ENCODE data around the gene MKI67.

MKI67 gene

DNA sequence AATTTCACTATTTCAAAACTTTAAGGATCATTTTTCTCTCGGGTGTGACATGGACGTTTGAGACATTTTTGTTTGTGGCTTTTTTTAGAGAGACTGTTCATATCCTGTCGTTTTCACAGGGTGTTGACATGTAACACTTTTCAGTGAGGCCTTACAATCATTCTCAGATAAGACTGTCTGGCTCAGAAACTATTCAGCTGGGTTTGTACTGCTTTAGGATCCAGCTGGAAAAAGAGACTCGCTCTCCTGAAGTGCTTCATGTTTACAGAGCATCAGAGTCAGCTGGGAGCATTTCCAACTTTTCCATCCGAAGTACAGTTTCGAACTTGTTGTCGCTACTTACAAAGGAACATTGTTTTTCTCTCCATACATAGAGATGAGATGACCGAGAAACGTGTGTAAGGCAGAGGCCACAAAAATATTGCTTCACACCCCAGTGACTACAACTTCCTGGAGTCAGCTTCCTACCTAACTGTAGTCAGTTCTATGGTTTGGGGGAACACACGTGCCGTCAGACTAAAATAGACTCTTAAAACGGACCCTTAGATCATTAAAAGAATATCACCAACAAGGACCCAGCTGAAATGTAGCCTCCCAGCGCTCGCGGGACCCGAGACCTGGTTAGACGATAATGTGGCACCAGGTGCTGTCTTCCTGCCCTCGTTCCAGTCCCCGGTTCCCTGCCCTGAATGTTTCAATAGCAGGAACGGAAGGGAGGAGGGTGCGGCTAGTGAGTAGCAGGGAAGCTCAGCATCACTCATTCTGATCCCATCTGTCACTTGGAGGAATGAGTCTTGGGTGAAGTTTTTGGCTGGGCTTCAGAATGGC lies 78.0 kb downstream of the MKI67 start:
- DNase-seq = no peak

DNA sequence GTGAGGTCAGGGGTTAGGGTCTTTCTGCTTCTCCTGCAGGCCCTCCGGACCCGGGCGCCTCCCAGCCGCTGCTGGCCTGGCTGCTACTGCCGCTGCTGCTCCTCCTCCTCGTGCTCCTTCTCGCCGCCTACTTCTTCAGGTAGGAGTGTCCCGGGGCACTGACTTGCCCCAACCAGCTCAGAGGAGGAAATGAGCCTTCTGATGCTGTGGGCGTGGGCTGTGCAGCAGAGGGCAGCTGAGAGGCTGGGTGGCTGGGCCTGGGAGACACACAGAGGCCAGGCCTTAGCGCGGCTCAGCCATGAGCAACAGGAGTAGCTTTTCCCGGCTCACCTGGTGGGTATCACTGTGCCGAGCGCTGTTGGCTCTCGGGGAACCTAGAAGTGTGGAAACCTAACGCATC lies 78.9 kb downstream of the MKI67 start:
- DNase-seq = no peak

DNA sequence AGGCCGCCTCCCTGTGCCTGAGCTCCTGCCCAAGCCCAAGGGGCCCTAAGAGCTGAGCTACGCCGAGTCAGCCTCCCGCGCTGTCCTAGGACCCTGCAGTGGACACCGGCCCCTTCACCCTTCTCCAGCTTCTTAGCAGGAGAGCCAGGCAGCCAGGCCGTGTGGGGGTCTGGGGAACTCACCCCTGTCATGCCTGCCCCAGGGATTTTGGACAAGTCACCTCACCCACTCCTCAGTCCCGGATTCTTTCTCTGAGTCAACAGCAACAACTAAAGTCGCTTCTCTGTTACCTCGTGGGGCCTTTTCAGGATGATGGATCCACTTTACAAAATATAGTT lies 79.3 kb downstream of the MKI67 start:
- DNase-seq = no peak
